ENCODE measurements around the gene GRXCR1. TPM values are rescaled to one million over a fixed set of nuclear protein-coding genes. Genes with fewer than 3 reads are reported as not detected.

GRXCR1 gene
- total RNA-seq, 1 experiment from 2014 or later = not detected

- no peak overlapping the region for H3K4me3 Mint-ChIP-seq
- TF ChIP-seq CTCF (conservative IDR thresholded peaks at IDR 0.05) = no peak
- WGBS (ENCODE audit: extremely low coverage, insufficient read length, low lambda C conversion rate) = no CpG with 5 or more reads among the region's 3 CpGs
Measured at GRCh38 chr4:42905591-42905990, 13.1 kb downstream of the GRXCR1 start.

More at GRCh38 chr4:42905591-42905990, 13.1 kb downstream of the GRXCR1 start:
- no peak overlapping the region for H3K9ac ChIP-seq (ENCODE audit: extremely low read depth, insufficient read length, low read length)
- no peak overlapping the region for H2BK15ac ChIP-seq (ENCODE audit: low read depth, low read length)
- no peak overlapping the region for H3K27ac ChIP-seq (ENCODE audit: insufficient read length, low read depth, low read length)
- no peak for DNase-seq
- H3K27me3 Mint-ChIP-seq (ENCODE audit: low read depth) = no peaks in the 10 kb centered on the region
- no peak overlapping the region for H4K91ac ChIP-seq (ENCODE audit: insufficient read length, low read depth, low read length)
- no peak overlapping the region for H2BK120ac ChIP-seq (ENCODE audit: low read depth, low read length, poor library complexity, severe bottlenecking)
- no peak overlapping the region for H4K8ac ChIP-seq (replicated peaks; ENCODE audit: insufficient read length, low read depth, low read length)
- no peak overlapping the region for H4K5ac ChIP-seq (ENCODE audit: insufficient read length, low read depth, low read length)
- no peak overlapping the region for H2BK12ac ChIP-seq (ENCODE audit: insufficient read length, low read depth, low read length)
- H3K4me1 Mint-ChIP-seq = no peaks in the 10 kb centered on the region
- no peaks in the 10 kb centered on the region for H3K9me3 ChIP-seq (ENCODE audit: control insufficient read depth, low read depth, low read length)
- no peak overlapping the region for H3K14ac ChIP-seq (ENCODE audit: insufficient read depth, low read length)
- H3K56ac ChIP-seq (ENCODE audit: insufficient read length, low read depth, low read length) = no peak overlapping the region
- H2BK20ac ChIP-seq (ENCODE audit: low read depth, low read length, poor library complexity, severe bottlenecking) = no peak overlapping the region
- H4K20me1 ChIP-seq (ENCODE audit: control insufficient read depth, insufficient read depth, insufficient read length) = no peaks in the 10 kb centered on the region
- H3K27me3 ChIP-seq (ENCODE audit: insufficient read depth, low read length) = no peaks in the 10 kb centered on the region
- no peaks in the 10 kb centered on the region for H3K4me1 ChIP-seq (ENCODE audit: insufficient read depth, low read length)
- H3K9me3 Mint-ChIP-seq = no peaks in the 10 kb centered on the region
- H3K4me2 ChIP-seq (ENCODE audit: insufficient read depth, insufficient read length, low read length) = no peak overlapping the region
- no peak overlapping the region for H3T11ph ChIP-seq (ENCODE audit: low read length)
- no peaks in the 10 kb centered on the region for H3K79me1 ChIP-seq (ENCODE audit: insufficient read depth, low read depth, low read length, poor library complexity, severe bottlenecking)
- no peaks in the 10 kb centered on the region for H3K36me3 Mint-ChIP-seq (ENCODE audit: insufficient read depth in 1 of 3, low read depth in 3 of 3)
- no peak overlapping the region for H3K27ac Mint-ChIP-seq
- no peak overlapping the region for H3K18ac ChIP-seq (ENCODE audit: insufficient read length, low read depth, low read length)
- H2BK5ac ChIP-seq (ENCODE audit: insufficient read length, low read length) = no peak overlapping the region
- no peaks in the 10 kb centered on the region for H3K79me2 ChIP-seq (ENCODE audit: insufficient read depth, low read length)
- H2AK5ac ChIP-seq (ENCODE audit: insufficient read length, low read length) = no peak overlapping the region
- H3K23ac ChIP-seq (ENCODE audit: insufficient read length, low read depth, low read length) = no peak overlapping the region
- H2AFZ ChIP-seq (ENCODE audit: low read length) = no peak overlapping the region
- no peak overlapping the region for H3K4ac ChIP-seq (ENCODE audit: low read depth, low read length)
- H3K23me2 ChIP-seq (ENCODE audit: insufficient read length, low read depth, low read length, poor library complexity, severe bottlenecking) = no peaks in the 10 kb centered on the region

All from H9 (cell line).